HG03025 (cell line): Measurements from ENCODE around the gene UGT1A7.
"Not testable (repeated sequence)": the region's sequence is repeated elsewhere in the genome, so short reads cannot be mapped to it uniquely, and the experiment has no call there.

Experiments used
- ATAC-seq: cut with Tn5 transposase; IDR thresholded peaks from one replicate; pipeline ENCODE4 v1.9.1; 2021; ENCODE audit warnings: mild to moderate bottlenecking, moderate library complexity; ENCODE audit not compliant: unreplicated experiment, low FRiP score

The UGT1A7 gene

DNA sequence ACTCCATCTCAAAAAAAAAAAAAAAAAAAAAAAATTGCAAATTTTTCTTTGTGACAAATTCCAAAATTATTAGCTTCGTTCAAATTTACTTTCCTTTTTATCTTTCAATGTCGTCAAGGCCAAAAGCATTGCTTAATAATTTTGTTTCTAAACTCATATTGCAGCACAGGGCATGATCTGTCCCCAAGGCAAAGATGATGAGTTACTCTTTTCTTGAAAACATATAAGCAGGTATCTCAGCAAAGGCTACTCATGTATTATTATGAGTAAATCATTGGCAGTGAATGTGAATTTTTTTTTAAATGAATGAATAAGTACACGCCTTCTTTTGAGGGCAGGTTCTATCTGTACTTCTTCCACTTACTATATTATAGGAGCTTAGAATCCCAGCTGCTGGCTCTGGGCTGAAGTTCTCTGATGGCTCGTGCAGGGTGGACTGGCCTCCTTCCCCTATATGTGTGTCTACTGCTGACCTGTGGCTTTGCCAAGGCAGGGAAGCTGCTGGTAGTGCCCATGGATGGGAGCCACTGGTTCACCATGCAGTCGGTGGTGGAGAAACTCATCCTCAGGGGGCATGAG, at the start of gene UGT1A7:
Gene UGT1A7 (plus strand): TSS at position 381 of the 579 bp plus-strand sequence. CDS start 37 bp downstream, at position 418.
- ATAC-seq = no peak

DNA sequence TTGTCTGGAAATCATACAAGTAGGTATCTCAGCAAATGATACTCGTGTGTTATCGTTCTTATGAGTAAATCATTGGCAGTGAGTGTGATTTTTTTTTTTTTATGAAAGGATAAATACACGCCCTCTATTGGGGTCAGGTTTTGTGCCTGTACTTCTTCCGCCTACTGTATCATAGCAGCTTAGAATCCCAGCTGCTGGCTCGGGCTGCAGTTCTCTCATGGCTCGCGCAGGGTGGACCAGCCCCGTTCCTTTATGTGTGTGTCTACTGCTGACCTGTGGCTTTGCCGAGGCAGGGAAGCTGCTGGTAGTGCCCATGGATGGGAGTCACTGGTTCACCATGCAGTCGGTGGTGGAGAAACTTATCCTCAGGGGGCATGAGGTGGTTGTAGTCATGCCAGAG, 45.4 kb upstream of the UGT1A7 start, which contains the start of gene UGT1A10:
Gene UGT1A10 (plus strand): TSS at position 143 of the 400 bp plus-strand sequence. CDS start 75 bp downstream, at position 218.
- not testable (repeated sequence) for ATAC-seq

DNA sequence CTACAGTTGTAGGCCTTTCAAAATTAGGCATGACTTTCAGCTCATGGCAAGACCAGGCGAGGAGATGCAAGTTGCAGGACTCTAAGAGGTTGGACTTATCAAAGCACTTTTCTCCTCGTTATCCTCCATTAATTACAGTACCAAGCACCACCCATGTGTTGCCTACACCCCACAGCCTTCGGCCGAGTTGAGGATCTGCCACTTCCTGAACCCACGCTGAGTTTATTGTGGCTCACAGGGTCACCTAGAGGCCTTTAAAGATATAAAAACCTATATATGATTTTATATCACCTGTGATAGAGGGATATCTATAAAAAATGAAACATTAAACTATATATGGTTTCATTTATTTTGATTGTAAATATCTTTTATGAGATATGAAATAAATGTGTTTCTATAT, 42.9 kb upstream of the UGT1A7 start:
- no peak for ATAC-seq

DNA sequence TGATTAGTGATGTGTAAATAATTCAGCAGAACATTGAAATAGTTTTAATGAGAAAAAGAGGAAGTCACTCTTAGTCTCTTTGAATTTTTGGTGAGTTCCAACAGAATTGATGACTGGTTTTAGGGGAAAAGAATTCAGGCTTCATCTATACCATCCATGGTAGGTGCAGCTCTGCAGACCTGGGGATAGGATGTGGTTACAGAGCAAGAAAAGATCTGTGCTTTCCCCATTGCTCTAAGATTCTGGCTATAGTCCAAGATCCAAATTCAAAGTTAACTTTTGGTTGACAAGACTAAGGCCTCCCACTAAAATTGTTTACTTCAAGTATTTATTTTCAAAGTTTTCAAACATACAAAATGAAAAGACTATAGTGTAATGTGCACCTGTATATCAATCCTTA, 41.8 kb upstream of the UGT1A7 start:
- no peak for ATAC-seq

DNA sequence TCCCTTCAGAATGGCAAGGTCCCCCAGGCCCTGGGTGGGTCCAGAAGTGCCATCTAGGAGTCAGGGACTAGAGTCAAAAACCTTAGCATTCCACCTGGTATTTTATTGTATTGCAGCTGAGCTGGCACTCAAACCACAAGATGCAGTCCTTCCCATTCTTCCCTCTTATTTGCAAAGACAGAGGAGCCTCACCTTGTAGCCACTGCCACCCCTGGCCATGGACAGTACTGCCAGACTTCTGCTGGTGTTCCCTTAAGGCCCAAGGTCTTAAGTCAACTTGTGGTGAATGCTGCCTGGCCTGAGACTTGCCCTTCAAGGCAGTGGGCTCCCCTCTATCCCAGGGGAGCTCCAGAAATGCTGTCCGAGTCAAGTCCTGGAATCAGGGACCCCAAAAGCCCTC, 38.6 kb upstream of the UGT1A7 start:
- ATAC-seq = no peak

DNA sequence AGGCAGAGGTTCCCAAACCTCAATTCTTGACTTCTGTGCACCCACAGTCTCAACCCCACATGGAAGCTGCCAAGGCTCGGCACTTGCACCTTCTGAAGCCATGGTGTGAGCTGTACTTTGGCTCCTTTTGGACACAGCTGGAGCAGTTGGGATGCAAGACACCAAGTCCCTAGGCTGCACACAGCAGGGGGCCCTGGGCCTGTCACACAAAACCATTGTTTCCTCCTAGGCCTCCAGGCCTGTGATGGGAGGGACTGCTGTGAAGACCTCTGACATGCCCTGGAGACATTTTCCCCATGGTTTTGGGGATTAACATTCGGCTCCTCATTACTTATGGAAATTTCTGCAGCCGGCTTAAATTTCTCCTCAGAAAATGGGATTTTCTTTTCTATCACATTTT, 35.7 kb upstream of the UGT1A7 start:
- not testable (repeated sequence) for ATAC-seq

DNA sequence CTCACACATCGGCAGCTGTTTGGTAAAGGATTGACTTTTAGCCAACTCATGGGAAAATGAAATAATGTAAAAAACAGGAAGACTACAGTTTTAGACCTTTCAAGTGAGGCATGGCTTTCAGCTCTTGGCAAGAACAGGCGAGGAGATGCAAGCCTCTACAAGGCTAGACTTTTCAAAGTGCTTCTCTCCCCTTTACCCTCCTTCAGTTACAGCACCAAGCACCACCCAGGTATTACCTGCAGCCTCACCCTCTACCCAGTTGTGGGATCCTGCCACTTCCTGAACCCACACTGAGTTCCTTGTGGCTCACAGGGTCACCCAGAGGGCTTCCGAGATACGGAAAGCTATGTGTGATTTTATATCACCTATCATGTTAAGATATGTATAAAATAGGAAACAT, 30.7 kb upstream of the UGT1A7 start:
- ATAC-seq = no peak

DNA sequence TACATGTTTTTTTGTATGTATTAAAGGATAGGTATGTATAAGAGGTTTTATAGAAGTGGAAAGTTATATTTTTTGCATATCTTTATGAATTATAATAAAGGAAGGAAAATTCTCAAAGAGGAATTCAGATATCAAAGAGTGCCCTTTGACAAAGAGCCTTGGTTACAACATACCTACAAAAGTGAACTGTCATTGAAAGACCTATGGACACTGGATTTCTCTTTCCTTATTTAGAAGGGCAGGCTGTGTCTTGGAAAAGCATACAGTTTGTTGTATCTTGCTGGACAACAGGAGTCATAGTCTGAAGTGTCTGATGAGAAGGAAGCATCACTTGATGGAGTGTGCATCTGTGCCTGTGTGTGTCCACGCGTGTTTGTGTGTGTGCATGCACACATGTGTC, 30.3 kb upstream of the UGT1A7 start:
- ATAC-seq = no peak

DNA sequence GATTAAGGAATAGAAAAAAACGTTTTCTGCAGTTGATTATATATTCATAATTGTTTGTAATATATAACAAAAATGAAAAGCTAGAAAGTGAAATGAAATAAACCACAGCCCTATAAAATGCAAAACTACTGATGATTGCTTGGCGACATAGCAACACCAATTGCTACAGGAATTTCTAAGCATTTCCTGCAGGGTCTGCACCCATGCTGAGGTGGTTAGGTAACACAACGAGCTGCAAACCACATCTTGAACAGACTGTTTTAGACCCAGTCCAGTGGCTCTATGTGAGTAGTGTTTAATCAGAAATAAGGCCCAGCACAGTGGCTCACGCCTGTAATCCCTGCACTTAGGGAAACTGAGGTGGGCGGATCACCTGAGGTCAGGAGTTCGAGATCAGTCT, 27.2 kb upstream of the UGT1A7 start:
- no peak for ATAC-seq

DNA sequence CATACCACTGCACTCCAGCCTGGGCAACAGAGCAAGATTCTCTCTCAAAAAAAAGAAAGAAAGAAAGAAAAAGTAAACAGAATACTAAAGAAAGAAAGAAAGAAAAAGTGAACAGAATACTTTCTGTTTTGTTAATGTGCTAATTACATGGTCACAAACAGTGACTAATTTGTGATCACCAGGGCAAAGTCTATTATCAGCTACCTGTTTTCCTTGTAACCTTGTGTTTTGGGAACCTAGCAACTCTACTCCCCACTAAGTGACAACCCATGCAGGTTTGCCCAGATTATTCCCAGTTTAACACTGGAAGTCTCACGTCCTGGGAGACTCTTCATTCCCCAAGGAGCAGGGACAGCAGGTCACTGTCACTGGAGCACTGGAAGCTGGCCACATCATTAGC, 26.7 kb upstream of the UGT1A7 start:
- no peak for ATAC-seq

DNA sequence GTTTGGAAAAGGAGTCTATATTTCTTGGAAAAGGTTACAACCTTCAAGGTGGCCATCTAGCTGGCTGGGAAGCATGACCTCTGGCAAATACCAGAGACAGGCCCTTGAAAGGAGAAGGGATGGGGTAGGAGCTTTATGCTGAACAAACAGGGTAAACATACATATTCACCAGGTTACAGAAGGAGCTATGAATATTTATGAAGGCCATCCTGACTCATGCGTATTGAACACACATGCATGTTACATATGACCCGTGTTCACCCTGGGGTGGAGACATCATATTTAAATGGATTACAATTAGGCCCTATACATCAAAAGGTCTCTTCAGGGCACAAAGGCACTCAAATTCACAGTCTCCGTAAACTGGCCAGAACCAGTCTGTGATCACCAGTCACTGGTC, 25.8 kb upstream of the UGT1A7 start:
- ATAC-seq = not testable (repeated sequence)

DNA sequence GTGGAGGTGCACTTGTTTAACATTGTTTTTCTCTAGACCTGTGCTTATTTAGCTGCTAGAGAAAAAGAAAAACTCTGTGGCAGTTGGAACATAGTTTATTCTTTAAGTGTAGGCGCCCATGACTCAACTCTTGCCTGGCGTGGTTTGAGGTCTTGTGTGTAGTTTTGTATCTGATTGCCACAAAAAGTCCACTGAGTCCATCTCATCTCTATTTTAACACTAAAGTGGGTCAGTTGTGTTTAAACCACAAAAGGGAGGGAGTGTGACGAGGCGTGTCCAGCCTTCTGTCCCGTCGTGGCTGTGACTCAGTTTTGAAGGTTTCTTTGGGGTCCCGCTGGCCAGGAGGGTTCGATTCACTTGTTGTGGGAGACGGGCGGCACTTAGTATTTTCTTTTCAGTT, 25.3 kb upstream of the UGT1A7 start:
- no peak for ATAC-seq

DNA sequence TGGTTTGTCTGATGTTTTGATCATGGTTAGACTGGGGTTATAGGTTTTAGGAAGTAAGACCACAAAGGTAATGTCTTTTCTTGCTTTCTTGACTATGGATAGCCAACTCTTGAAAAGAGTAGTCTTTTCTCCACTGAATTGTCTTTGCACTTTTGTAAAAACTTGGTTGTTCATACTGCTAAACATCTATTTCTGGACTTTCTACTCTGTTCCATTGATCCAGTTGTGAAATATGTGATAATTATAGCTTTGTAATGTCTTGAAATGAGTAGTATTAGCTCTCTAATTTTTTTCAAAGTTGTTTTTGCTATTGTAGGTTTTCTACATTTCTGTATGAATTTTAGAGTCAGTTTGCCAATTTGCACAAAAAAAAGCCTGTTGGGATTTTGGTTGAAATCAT, 23.1 kb upstream of the UGT1A7 start:
- no peak for ATAC-seq

DNA sequence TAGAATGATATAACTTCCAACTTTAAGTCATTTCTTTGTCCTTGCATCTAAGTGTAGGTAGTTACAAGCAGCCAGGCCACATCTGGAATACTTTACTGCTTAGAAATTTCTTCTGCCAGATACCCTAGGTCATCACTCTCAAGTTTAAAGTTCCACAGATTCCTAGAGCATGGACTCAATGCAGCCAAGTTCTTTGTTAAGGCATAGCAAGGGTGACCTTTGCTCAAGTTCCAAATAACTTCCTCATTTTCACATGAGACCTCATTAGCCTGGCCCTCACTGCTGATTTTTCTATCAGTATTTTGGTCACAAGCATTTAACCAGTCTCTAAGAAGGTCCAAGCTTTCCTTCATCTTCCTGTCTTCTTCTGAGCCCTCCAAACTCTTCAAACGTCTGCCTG, 17.8 kb upstream of the UGT1A7 start:
- no peak for ATAC-seq

DNA sequence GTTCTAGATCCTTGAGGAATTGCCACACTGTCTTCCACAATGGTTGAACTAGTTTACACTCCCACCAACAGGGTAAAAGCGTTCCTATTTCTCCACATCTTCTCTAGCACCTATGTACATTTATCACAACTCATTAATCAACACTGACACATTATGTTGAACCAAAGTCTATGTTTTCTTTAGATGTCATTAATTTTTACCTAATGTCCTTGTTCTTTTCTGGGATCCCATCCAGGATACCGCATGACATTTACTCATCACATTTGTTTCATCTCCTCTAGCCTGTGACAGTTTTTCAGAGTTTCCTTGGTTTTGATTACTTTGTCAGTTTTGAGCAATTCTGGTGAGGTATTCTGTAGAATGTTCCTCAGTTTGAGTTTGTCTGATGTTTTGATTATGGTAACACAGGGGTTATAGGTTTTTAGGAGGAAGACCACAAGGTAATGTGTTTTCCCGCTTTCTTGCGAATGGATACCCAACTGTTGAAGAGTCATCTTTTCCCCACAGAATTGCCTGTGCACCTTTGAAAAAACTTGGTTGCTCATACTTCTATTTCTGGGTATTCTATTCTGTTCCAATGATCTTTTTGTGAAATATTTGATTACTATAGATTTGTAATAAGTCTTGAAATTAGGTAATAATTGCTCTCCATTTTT, 13.0 kb upstream of the UGT1A7 start:
- ATAC-seq = no peak

DNA sequence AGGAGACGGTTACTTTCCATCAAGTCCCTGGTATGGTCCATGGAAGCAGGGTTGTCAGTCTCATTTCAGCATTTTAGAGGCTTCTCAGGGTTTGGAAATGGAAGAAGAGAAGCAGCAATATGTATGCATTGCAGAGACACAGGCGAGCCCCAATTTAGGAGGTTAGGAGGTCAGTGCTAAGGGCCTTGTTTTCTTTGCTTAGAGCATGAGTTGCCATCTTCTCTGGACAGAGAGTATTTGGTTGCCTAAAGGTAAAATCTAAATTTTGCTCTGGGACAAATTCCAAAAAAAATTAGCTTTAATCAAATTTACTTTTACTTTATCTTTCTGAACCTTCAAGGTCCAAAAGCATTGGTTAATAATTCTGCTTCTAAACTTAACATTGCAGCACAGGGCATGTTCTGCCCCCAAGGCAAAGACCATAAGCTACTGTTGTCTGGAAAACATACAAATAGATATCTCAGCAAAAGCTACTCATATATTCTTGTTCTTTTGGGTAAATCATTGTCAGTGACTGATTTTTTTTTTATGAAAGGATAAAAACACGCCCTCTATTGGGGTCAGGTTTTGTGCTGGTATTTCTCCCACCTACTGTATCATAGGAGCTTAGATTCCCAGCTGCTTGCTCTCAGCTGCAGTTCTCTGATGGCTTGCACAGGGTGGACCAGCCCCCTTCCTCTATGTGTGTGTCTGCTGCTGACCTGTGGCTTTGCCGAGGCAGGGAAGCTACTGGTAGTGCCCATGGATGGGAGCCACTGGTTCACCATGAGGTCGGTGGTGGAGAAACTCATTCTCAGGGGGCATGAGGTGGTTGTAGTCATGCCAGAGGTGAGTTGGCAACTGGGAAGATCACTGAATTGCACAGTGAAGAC, 10.2 kb upstream of the UGT1A7 start, which contains the start of gene UGT1A9:
Gene UGT1A9 (plus strand): TSS at position 609 of the 872 bp plus-strand sequence. CDS start 37 bp downstream, at position 646.
- ATAC-seq = no peak

DNA sequence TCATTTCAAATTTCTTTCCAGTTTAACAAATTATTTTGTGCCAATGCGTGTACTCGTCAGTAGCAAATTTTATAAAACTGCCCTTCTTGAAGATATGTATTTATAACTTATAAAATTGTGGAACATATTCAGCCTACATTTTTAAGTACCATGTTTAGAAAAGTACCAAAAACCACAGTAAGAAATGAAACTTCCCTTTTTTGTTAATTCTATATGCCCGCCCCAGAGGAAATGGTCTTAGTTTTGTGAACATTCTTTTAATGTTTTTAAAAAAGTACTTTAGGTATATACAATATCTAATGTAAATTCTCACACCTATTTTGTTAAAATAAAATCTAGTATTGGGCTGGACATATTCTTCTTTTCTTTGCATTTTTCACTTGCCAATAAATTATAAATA, 8.8 kb upstream of the UGT1A7 start:
- ATAC-seq = no peak

DNA sequence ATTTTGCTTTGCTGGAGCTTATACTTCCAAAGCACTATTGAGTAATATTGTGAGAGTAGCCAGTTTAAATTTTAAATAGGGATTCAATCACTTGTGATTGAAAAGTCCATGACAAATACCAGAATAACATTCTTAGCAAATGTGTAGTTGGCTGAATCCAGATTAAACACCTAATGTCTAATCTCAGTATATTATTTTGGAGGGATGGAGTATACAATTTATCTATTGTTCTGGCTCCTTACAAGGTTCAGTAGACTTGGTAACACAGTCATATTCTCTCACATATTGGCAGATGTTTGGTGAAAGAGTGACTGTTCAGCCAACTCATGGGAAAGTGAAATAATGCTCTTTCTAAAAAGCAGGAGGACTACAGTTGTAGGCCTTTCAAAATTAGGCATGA, 7.8 kb upstream of the UGT1A7 start:
- no peak for ATAC-seq

DNA sequence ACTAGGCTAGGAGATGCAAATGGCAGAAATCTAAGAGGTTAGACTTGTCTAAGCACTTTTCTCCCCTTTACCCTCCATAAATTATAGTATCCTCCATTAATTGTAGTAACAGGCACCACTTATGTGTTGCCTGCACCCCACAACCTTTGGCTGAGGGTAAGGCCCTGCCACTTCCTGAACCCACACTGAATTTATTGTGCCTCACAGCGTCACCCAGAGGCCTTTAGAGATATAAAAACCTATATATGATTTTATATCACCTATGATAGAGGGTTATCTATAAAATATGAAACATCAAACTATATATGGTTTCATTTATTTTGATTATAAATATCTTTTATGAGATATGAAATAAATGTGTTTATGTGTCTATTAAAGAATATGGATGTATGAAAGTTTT, 7.4 kb upstream of the UGT1A7 start:
- no peak for ATAC-seq

DNA sequence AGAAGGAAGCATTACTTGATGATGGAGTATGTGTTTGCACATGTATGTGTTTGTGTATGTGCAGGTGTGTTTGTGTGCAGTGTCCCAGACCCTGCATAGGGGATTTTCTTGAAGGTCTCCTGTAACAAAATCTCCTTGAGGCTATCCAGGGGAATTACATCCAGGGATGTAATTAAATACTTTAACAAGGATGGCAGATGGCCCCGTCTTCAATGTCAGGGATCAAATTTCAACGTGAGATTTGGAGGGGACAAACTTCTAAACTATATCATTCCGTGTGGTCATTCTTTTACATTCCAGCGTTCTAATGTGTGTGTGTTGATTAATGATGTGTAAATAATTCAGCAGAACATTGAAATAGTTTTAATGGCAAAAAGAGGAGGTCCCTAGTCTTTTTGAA, 6.7 kb upstream of the UGT1A7 start:
- ATAC-seq = no peak

DNA sequence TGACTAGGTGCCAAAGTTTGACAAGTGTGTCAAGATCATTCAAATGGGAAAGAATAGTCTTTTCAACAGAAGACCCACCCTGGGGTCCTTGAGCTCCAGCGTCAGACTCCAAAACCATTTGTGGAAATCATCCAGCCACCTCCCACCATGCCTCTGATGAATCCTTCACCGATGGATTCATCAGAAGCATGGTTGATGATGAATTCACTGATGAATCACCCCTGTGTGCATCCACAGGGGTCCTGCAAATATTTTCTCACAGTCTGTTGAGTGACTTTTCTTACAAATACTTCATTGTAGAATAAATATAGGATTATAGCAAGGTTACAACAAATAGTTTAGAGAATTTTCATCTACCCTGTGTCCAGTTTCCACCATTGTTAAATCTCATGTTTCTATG, 5.7 kb upstream of the UGT1A7 start:
- ATAC-seq = no peak
